ENCODE measurements around the gene FBXO3. TPM values are rescaled to one million over a fixed set of nuclear protein-coding genes. Genes with fewer than 3 reads are reported as not detected.

Gene FBXO3
- total RNA-seq, 2 experiments from 2014 or later = 12.1 to 21.3 TPM

DNA sequence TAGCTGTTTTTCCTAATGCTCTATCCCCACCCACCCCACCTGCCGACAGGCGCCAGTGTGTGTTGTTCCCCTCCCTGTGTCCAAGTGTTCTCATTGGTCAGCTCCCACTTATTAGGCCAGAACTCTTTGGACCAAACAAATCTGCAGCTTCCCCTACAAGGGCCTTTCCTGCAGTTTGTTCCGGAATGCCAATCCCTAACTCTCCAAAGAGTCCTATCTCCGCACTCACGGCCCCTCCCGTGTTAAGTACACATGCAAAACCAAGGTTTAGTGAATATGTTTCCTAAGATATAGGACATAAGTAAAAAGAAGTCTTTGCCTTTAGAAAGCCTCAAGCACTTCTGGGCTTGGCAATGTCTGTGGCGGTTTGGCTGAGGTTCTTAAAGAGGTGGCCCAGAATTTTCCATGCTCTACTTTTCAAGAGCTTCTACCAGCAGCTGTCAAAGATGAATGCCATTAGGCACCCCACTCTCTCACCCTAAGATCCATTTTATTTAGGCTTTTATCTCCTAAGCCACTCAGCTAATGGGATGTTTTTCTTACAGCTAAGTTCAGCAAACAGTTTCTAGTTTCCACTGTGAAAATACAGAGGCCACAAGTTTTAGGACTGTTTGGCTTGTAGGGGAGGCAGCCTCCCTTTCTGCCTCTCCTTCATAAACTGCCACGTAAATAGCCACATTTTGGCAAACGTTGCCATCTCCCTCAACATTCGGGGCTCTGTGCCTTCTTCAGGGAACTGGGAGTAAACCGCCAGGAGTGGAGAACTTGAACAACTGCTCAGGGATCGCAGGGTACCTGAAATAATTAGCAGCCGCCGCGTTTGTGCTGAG, 39.7 kb downstream of the FBXO3 start:
- intact Hi-C loops (cut with micrococcal nuclease; ENCODE audit: unreplicated experiment) = loop anchor here (5.0 kb wide), 3 partner anchors 357 to 572 kb away; partner anchors contain the start of genes CSTF3, HIPK3 and KIAA1549L
- Histone ChIP-seq H3K9me2 (ENCODE audit: insufficient read depth, low read length) (no peaks in the 10 kb centered on the region), H3K4me3 (ENCODE audit: low read depth, low read length, poor library complexity, severe bottlenecking) (peak overlapping the region; percentile 86), H3K4me1 (ENCODE audit: insufficient read depth, low read length, poor library complexity, severe bottlenecking) (peaks cover 11% of the 10 kb centered on the region), H3K79me2 (ENCODE audit: insufficient read depth, low read depth, low read length) (peaks cover 8% of the 10 kb centered on the region; the same call in 1 of the 2 replicates), H3K36me3 (ENCODE audit: insufficient read depth, low read length) (peaks cover 5% of the 10 kb centered on the region; the same call in 1 of the 2 replicates), H3K27ac (ENCODE audit: low read depth, low read length, poor library complexity, severe bottlenecking) (peak overlapping the region; percentile 21), H3K9me3 (ENCODE audit: low read length) (no peaks in the 10 kb centered on the region), H2AFZ (ENCODE audit: low read length) (peak overlapping the region; percentile 97), H4K20me1 (ENCODE audit: insufficient read depth, low read length) (peaks cover 3% of the 10 kb centered on the region; the same call in 1 of the 2 replicates), H3K4me2 (ENCODE audit: low read length) (peak overlapping the region; percentile 81)
- no peak for DNase-seq (ENCODE audit: low spot score)
- BruUV-seq (replicated peaks) = TSS peak; percentile 65
- no peak for TF ChIP-seq EZH2phosphoT487 (IDR thresholded peaks at IDR 0.05; ENCODE audit: borderline replicate concordance, low read depth, low read length)
- TF ChIP-seq, protein P1, sequence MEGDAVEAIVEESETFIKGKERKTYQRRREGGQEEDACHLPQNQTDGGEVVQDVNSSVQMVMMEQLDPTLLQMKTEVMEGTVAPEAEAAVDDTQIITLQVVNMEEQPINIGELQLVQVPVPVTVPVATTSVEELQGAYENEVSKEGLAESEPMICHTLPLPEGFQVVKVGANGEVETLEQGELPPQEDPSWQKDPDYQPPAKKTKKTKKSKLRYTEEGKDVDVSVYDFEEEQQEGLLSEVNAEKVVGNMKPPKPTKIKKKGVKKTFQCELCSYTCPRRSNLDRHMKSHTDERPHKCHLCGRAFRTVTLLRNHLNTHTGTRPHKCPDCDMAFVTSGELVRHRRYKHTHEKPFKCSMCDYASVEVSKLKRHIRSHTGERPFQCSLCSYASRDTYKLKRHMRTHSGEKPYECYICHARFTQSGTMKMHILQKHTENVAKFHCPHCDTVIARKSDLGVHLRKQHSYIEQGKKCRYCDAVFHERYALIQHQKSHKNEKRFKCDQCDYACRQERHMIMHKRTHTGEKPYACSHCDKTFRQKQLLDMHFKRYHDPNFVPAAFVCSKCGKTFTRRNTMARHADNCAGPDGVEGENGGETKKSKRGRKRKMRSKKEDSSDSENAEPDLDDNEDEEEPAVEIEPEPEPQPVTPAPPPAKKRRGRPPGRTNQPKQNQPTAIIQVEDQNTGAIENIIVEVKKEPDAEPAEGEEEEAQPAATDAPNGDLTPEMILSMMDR (conservative IDR thresholded peaks at IDR 0.05; ENCODE audit: low read length) = no peak
- ChIA-PET POLR2A (interaction anchor here (1.0 kb wide), 1 partner anchor 169 kb away, joined by 3 read pairs; no protein-coding TSS in a partner anchor), CTCF (ENCODE audit: unreplicated experiment) (no interaction called here)

DNA sequence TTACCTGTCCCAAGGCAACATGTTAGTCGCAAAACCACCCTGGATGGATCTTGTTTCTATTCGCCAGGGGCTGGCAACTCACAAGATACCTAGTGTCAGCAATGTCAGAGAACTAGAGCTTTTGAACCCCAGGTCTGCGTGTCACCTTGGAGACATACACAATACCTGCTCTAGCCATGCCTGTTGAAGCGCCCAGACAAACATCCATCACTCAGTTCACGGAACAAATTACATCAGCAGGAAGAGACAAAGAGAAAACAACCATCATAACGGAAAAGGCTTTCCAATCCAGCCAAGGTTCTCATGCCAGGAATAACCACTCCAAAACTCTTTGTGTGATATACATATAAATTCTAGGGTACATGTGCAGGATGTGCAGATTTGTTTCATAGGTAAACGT, 40.3 kb downstream of the FBXO3 start:
- CTCF ChIA-PET (ENCODE audit: unreplicated experiment) = no interaction called here
- H3K4me3 ChIP-seq (ENCODE audit: low read depth, low read length, poor library complexity, severe bottlenecking) = no peak overlapping the region
- no TSS peak for BruUV-seq (replicated peaks)

More for the DNA sequence above, 40.3 kb downstream of the FBXO3 start:
- TF ChIP-seq, protein P1 (conservative IDR thresholded peaks at IDR 0.05; ENCODE audit: low read length) = no peak
- TF ChIP-seq EZH2phosphoT487 (IDR thresholded peaks at IDR 0.05; ENCODE audit: borderline replicate concordance, low read depth, low read length) = no peak
- Histone ChIP-seq H3K27ac (ENCODE audit: low read depth, low read length, poor library complexity, severe bottlenecking) (no peak overlapping the region), H4K20me1 (ENCODE audit: insufficient read depth, low read length) (peaks cover 3% of the 10 kb centered on the region; the same call in 1 of the 2 replicates), H3K9me2 (ENCODE audit: insufficient read depth, low read length) (no peaks in the 10 kb centered on the region), H3K4me1 (ENCODE audit: insufficient read depth, low read length, poor library complexity, severe bottlenecking) (peaks cover 11% of the 10 kb centered on the region), H3K79me2 (ENCODE audit: insufficient read depth, low read depth, low read length) (peaks cover 8% of the 10 kb centered on the region; the same call in 1 of the 2 replicates), H3K9me3 (ENCODE audit: low read length) (no peaks in the 10 kb centered on the region), H3K36me3 (ENCODE audit: insufficient read depth, low read length) (peaks cover 5% of the 10 kb centered on the region; the same call in 1 of the 2 replicates), H2AFZ (ENCODE audit: low read length) (no peak overlapping the region), H3K4me2 (ENCODE audit: low read length) (peak overlapping the region; percentile 11; the same call in 1 of the 2 replicates)
- no peak for DNase-seq (ENCODE audit: low spot score)
- intact Hi-C loops (cut with micrococcal nuclease; ENCODE audit: unreplicated experiment) = no loop called here
- POLR2A ChIA-PET = interaction anchor here (1.0 kb wide), 1 partner anchor 169 kb away, joined by 3 read pairs; no protein-coding TSS in a partner anchor

All from OCI-LY7 (cell line).